ENCODE results near the gene FLAD1. TPM values are rescaled to one million over a fixed set of nuclear protein-coding genes. Genes with fewer than 3 reads are reported as not detected.

Gene FLAD1
- total and polyA plus RNA-seq, 2 of the 8 experiments (the other 6 are each of a cell fraction or from before 2014, with no cell fraction given) = 104 to 143 TPM

GRCh38 chr1:154999571-155000410, 16.6 kb downstream of the FLAD1 start (continued):
- TF ChIP-seq, protein P1, sequence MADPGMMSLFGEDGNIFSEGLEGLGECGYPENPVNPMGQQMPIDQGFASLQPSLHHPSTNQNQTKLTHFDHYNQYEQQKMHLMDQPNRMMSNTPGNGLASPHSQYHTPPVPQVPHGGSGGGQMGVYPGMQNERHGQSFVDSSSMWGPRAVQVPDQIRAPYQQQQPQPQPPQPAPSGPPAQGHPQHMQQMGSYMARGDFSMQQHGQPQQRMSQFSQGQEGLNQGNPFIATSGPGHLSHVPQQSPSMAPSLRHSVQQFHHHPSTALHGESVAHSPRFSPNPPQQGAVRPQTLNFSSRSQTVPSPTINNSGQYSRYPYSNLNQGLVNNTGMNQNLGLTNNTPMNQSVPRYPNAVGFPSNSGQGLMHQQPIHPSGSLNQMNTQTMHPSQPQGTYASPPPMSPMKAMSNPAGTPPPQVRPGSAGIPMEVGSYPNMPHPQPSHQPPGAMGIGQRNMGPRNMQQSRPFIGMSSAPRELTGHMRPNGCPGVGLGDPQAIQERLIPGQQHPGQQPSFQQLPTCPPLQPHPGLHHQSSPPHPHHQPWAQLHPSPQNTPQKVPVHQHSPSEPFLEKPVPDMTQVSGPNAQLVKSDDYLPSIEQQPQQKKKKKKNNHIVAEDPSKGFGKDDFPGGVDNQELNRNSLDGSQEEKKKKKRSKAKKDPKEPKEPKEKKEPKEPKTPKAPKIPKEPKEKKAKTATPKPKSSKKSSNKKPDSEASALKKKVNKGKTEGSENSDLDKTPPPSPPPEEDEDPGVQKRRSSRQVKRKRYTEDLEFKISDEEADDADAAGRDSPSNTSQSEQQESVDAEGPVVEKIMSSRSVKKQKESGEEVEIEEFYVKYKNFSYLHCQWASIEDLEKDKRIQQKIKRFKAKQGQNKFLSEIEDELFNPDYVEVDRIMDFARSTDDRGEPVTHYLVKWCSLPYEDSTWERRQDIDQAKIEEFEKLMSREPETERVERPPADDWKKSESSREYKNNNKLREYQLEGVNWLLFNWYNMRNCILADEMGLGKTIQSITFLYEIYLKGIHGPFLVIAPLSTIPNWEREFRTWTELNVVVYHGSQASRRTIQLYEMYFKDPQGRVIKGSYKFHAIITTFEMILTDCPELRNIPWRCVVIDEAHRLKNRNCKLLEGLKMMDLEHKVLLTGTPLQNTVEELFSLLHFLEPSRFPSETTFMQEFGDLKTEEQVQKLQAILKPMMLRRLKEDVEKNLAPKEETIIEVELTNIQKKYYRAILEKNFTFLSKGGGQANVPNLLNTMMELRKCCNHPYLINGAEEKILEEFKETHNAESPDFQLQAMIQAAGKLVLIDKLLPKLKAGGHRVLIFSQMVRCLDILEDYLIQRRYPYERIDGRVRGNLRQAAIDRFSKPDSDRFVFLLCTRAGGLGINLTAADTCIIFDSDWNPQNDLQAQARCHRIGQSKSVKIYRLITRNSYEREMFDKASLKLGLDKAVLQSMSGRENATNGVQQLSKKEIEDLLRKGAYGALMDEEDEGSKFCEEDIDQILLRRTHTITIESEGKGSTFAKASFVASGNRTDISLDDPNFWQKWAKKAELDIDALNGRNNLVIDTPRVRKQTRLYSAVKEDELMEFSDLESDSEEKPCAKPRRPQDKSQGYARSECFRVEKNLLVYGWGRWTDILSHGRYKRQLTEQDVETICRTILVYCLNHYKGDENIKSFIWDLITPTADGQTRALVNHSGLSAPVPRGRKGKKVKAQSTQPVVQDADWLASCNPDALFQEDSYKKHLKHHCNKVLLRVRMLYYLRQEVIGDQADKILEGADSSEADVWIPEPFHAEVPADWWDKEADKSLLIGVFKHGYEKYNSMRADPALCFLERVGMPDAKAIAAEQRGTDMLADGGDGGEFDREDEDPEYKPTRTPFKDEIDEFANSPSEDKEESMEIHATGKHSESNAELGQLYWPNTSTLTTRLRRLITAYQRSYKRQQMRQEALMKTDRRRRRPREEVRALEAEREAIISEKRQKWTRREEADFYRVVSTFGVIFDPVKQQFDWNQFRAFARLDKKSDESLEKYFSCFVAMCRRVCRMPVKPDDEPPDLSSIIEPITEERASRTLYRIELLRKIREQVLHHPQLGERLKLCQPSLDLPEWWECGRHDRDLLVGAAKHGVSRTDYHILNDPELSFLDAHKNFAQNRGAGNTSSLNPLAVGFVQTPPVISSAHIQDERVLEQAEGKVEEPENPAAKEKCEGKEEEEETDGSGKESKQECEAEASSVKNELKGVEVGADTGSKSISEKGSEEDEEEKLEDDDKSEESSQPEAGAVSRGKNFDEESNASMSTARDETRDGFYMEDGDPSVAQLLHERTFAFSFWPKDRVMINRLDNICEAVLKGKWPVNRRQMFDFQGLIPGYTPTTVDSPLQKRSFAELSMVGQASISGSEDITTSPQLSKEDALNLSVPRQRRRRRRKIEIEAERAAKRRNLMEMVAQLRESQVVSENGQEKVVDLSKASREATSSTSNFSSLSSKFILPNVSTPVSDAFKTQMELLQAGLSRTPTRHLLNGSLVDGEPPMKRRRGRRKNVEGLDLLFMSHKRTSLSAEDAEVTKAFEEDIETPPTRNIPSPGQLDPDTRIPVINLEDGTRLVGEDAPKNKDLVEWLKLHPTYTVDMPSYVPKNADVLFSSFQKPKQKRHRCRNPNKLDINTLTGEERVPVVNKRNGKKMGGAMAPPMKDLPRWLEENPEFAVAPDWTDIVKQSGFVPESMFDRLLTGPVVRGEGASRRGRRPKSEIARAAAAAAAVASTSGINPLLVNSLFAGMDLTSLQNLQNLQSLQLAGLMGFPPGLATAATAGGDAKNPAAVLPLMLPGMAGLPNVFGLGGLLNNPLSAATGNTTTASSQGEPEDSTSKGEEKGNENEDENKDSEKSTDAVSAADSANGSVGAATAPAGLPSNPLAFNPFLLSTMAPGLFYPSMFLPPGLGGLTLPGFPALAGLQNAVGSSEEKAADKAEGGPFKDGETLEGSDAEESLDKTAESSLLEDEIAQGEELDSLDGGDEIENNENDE (IDR thresholded peaks at IDR 0.05; ENCODE audit: insufficient replicate concordance, low read length) = no peak
- TF ChIP-seq, protein P2, sequence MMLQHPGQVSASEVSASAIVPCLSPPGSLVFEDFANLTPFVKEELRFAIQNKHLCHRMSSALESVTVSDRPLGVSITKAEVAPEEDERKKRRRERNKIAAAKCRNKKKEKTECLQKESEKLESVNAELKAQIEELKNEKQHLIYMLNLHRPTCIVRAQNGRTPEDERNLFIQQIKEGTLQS (IDR thresholded peaks at IDR 0.05; ENCODE audit: insufficient read depth, low read depth, low read length) = no peak
- TF ChIP-seq SIN3A (conservative IDR thresholded peaks at IDR 0.05 in 1 of 2, IDR thresholded peaks at IDR 0.05 in 1 of 2; ENCODE audit: low read depth in 1 of 2, low read length in 2 of 2) (peak in 1 of 2 experiments; percentile 76; a peak in 2 of 4 replicates), NANOG (IDR thresholded peaks at IDR 0.05; ENCODE audit: insufficient read depth, low read depth, low read length, poor library complexity, severe bottlenecking) (no peak)
- TF ChIP-seq, protein P3, sequence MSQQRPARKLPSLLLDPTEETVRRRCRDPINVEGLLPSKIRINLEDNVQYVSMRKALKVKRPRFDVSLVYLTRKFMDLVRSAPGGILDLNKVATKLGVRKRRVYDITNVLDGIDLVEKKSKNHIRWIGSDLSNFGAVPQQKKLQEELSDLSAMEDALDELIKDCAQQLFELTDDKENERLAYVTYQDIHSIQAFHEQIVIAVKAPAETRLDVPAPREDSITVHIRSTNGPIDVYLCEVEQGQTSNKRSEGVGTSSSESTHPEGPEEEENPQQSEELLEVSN (IDR thresholded peaks at IDR 0.05) = peak; percentile 95
- TF ChIP-seq, protein P4, sequence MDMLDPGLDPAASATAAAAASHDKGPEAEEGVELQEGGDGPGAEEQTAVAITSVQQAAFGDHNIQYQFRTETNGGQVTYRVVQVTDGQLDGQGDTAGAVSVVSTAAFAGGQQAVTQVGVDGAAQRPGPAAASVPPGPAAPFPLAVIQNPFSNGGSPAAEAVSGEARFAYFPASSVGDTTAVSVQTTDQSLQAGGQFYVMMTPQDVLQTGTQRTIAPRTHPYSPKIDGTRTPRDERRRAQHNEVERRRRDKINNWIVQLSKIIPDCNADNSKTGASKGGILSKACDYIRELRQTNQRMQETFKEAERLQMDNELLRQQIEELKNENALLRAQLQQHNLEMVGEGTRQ (IDR thresholded peaks at IDR 0.05; ENCODE audit: low read length) = 0 out of 2 replicates have a peak, but pooled peaks have one; percentile 13

All from H1 (cell line).